Neuron (in vitro differentiated cells): Measurements from ENCODE around the gene CEP164.

Experiments used
- H2AFZ ChIP-seq: one replicate; pipeline ENCODE4 v1.6.1; 2013; ENCODE audit warnings: low read depth, mild to moderate bottlenecking, inconsistent platforms, low read length, moderate library complexity
- H3K27me3 ChIP-seq: one replicate; pipeline ENCODE4 v1.6.1; 2013; ENCODE audit warnings: low read length; ENCODE audit not compliant: insufficient read depth
- H3K36me3 ChIP-seq: one replicate; pipeline ENCODE4 v1.6.1; 2013; ENCODE audit warnings: low read length; ENCODE audit not compliant: insufficient read depth
- H3K4me1 ChIP-seq: one replicate; pipeline ENCODE4 v1.6.1; 2013; ENCODE audit warnings: low read length; ENCODE audit not compliant: insufficient read depth
- H3K4me3 ChIP-seq: 2 replicates; pipeline ENCODE4 v1.5.1; 2013; ENCODE audit warnings: mild to moderate bottlenecking, low read length, moderate library complexity
- H3K9me3 ChIP-seq: one replicate; pipeline ENCODE4 v1.6.1; 2013; ENCODE audit warnings: low read length

The CEP164 gene

DNA sequence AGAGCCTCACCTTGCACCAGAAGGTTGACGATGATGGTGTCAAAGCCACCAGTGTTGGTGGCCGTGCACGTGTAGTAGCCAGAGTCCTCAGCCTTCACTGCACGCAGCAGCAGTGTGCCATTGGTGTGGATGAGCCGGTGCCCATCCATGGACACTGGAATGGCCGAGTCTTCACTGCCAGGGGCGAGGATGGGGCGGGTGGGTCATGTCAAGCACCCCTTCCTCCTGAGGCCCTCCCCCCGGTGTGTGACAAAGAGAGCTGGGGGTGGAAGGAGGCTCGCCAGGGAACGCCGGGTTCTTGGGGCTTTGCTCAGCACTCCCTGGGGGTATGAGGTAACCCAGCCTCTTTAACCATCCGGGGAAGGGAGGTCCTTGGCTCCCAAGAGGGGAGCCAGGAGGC, 111.6 kb downstream of the CEP164 start:
- Histone ChIP-seq H2AFZ (no peak overlapping the region), H3K36me3 (no peaks in the 10 kb centered on the region), H3K9me3 (no peaks in the 10 kb centered on the region), H3K4me1 (peaks cover 6% of the 10 kb centered on the region), H3K4me3 (no peak overlapping the region), H3K27me3 (peaks cover 20% of the 10 kb centered on the region)

DNA sequence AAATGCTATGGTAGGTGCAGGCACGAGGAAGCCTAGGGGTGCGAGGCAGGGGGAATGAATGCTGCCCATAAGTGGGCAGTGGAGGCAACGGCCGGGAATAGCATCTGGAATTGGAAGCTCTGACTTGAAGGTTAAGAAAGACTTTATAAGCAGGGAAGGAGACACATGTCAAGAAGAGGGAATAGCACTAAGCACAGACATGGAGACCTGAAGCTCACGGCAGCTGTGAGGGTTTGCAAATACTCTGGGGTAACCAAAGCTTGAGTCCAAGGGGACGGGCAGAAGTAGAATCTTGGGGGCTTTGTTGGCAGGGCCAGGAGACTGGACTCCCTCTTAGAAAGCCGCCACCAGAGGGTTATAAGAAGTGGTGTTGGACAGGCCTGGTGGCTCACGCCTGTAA, 112.6 kb downstream of the CEP164 start:
- Histone ChIP-seq H3K9me3 (no peaks in the 10 kb centered on the region), H3K4me1 (peaks cover 15% of the 10 kb centered on the region), H3K36me3 (no peaks in the 10 kb centered on the region), H2AFZ (no peak overlapping the region), H3K27me3 (peaks cover 26% of the 10 kb centered on the region), H3K4me3 (no peak overlapping the region)

DNA sequence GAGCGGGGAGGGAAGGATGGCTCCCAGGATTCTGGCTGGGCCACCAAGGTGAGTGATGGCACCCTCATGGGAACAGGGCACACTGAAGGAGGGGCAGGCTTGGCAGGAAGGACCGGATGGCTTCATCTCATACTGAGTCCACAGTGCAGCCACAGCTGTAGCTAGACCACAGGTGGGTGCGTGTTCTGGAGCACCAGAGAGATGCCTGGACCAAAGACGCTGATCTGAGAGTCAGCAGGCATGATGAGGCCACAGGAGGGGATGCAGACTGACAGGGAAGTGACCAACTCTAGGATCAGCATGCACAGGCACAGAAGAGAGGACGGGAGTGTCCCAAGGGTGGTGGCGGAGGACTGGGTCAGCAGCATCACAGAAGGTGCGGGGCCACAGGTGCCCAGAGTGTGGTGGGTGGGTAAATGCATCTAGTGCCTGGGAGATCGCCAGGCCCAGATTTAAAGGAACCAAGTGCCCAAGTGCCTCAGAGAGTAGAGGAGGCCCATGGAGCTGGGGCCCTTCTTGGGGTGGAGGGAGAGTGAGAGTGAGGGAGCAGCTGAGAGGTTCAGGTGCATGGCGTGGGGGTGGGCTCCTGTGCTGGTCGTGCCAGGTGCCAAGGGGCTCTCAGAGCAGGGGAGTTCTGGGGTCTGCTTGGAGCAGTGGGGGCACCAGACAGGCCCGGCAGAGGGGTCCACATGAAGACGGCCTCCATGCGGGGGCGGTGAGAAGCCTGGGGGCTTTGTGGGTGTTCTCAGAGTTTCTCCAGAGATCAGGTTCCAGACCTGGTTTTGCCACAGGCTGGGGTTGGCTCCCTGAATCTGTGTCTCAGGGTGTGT, 113.7 kb downstream of the CEP164 start:
- Histone ChIP-seq H3K4me3 (no peak overlapping the region), H3K36me3 (no peaks in the 10 kb centered on the region), H3K9me3 (no peaks in the 10 kb centered on the region), H2AFZ (no peak overlapping the region), H3K27me3 (peaks cover 26% of the 10 kb centered on the region), H3K4me1 (peaks cover 16% of the 10 kb centered on the region)

DNA sequence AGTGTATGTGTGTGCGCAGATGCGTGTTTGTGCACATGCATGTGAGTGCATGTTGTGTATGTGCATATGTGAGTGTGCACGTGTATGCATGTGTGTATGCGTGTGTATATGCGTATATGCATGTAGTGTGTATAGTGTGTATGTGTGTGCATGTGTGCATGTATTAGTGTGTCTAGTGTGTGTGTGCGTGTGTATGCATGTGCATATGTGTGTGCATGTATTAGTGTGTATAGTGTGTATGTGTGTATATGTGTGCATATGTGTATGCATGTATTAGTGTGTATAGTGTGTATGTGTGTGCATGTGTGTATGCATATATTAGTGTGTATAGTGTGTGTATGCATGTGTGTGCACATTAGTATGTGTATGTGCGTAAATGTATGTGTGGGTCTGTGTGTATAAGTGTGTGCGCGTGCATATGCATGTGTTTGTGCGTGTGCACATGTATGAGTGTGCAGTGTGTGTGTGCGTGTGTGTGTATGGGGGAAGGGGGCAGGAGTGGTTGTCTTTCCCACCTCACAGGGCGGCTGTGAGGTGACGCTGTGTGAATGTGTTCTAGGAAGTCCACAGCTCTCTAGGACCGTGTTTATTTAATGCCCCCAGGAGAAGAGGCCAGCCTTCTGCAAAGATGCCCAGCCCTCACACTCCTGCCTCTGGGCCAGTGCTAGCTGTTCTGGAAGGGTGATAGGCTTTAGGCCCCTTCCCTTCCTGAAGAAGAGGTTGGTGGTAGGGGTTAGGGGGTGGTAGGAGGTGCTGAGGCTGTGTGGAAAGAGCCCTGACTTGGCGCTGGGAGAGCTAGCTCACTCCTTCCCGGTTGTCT, 114.6 kb downstream of the CEP164 start:
- Histone ChIP-seq H3K4me3 (no peak overlapping the region), H3K9me3 (no peaks in the 10 kb centered on the region), H2AFZ (no peak overlapping the region), H3K36me3 (no peaks in the 10 kb centered on the region), H3K4me1 (peaks cover 16% of the 10 kb centered on the region), H3K27me3 (peaks cover 22% of the 10 kb centered on the region)

DNA sequence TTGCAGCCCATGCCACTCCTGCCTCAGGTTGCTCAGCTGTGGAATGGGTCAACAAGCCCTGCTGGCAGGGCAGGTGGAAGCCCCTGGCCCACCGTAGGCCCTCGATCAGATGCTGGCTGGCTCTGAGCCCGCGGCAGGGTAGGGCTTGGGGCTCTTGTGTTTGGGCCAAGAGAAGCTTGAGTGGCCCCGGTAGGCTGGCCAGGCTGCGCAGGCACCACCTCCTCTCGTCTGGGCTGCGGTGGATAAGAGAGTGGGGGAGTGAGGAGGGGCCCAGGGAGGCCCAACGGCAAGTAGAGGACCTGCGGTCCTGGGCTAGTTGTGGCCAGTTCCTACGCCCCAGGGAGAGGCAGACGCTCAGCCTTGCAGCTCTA, 115.2 kb downstream of the CEP164 start:
- peaks cover 21% of the 10 kb centered on the region for H3K27me3 ChIP-seq
- H2AFZ ChIP-seq, result no peak overlapping the region
- no peaks in the 10 kb centered on the region for H3K36me3 ChIP-seq
- H3K4me3 ChIP-seq, result no peak overlapping the region
- H3K4me1 ChIP-seq, result peaks cover 16% of the 10 kb centered on the region
- no peaks in the 10 kb centered on the region for H3K9me3 ChIP-seq

DNA sequence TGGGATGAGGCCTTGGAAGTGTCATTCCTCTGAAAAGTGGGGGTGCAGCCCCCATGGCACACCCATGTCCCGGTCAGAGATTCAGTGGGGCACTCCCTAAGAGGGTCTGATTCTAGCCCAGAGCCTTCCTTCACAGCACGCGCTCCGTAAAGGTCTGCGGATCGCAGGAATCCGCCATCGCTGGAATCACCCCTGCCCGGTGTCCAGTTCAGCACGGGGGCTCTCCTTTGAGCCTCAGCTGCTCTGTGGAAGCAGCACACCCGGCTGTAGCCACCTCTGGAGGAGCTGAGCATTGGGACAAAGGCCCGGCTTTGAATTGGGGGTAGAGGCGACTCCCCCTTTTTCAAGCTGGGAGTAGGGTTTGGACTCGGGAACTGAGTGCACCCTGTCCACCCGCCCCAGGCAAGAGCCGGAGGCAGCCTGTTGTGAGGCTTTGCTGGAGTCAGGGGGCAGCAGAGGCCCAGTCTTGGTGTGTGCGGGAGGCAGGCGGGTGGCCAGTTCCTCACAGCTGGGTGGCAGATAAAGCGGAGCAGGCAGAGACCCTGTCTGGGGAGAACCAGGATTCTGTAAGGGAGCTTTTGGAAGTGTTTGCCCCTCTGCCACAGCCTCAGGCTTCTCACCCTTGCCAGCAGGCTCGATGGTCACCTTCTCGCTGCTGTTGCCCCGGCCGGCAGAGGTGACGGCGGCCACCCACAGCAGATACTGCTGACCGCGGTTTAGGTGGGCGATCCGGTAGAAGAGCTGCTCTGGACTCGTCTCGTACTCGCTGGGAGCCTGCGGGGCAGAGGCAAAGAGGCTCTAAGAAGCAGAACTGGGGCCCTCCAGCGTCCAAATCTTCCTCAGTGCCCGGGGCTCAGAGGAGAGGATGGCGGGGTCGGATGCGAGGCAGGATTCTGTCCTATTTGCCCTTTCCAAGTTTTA, 115.9 kb downstream of the CEP164 start:
- H3K4me3 ChIP-seq, result no peak overlapping the region
- H3K36me3 ChIP-seq, result no peaks in the 10 kb centered on the region
- peaks cover 16% of the 10 kb centered on the region for H3K4me1 ChIP-seq
- peaks cover 21% of the 10 kb centered on the region for H3K27me3 ChIP-seq
- H2AFZ ChIP-seq, result no peak overlapping the region
- no peaks in the 10 kb centered on the region for H3K9me3 ChIP-seq

DNA sequence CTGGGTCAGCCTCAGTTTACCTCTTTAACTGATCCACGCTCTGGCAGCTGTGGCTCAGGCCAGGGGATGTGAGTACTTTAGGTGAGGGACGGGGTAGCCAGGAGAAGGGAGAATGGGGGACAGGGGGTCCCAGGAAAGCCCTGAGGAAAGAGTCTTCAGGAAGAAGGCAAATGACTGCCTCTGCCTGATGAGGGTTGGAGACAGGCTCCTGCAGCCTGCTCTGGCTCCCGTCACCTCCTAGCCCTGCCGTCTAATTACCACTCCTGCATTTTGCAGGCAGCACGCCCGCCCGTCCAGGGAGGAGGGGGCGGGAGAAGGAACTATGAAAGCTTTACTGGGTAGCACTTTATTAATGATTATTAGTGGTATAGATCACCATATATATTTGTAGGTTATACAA, 116.6 kb downstream of the CEP164 start:
- Histone ChIP-seq H3K9me3 (no peaks in the 10 kb centered on the region), H3K4me3 (no peak overlapping the region), H3K4me1 (peaks cover 16% of the 10 kb centered on the region), H3K36me3 (no peaks in the 10 kb centered on the region), H3K27me3 (peaks cover 21% of the 10 kb centered on the region), H2AFZ (no peak overlapping the region)

DNA sequence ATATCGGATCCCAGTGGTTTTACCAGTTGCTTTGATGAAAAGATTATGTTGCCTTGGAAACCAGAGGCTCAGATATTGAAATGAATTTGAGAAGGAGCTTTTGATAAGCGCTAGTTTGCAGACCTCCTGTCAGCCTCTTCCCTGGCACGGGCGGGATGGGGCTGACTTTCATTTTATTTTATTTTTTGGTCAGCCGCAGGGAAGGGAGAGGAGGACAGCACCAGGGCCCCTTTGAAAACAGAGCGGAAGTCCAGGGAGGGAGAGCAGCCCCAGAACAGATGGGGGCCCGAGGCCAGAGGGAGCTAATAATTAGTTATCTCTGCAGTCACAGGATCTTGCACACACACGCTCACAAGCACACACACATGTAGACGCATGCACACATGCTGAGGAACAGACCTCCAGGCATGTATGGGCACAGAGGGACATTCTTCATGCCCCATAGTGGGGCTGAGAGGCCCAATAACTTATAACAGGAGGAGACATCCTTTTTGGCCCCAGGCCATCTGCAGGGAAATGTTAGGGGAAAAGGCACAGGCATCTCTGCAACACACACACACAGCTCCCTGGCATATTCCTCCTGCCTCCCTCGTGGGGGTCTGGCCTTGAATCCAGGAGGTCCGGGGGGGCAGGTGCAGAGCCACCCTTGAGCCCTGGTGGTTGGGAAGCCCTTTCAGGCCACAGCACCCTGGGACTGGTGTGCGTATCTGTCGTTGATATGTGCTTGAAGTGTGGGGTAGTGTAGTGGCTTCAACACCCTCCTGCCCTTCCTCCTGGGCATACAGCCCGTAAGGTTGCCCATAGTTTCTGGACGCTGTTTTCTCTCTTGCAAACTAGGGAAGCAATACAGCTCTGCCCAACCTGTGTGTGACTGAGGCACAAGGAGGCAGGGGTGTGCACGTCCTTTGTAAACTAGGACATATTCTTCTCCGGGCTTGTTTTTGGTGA, 117.3 kb downstream of the CEP164 start:
- Histone ChIP-seq H3K27me3 (peaks cover 15% of the 10 kb centered on the region), H3K9me3 (no peaks in the 10 kb centered on the region), H2AFZ (no peak overlapping the region), H3K4me1 (peaks cover 16% of the 10 kb centered on the region), H3K4me3 (no peak overlapping the region), H3K36me3 (no peaks in the 10 kb centered on the region)

DNA sequence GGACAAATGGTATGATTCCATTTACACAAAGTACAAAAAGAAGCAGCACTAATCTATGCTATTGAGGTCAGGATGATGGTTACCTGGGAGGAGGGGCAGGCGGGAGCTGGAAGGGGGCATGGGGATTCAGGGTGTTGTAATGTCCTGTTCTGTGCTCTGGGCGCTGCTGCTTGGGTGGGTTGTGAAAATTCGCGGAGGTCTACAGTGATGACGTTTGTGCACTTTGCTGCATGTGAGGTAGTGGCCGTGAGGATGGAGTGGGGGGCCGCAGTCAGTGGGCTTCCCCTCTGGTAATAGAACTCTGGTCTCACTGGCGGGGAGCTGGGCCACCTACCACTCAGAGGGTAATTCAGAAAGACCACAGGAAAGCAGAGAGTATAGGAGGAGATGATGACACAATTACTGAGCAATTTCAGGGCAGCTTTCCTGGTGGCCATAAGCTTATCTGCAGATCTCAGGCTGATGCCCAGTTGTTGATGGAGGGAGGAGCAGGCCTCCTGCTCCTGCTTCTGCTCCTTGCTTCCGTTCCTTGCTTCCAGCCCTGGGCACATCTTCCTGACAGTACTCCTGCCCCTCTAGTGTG, 121.5 kb downstream of the CEP164 start:
- Histone ChIP-seq H3K36me3 (no peaks in the 10 kb centered on the region), H3K27me3 (peaks cover 7% of the 10 kb centered on the region), H3K9me3 (no peaks in the 10 kb centered on the region), H3K4me1 (peaks cover 11% of the 10 kb centered on the region), H2AFZ (no peak overlapping the region), H3K4me3 (no peak overlapping the region)

DNA sequence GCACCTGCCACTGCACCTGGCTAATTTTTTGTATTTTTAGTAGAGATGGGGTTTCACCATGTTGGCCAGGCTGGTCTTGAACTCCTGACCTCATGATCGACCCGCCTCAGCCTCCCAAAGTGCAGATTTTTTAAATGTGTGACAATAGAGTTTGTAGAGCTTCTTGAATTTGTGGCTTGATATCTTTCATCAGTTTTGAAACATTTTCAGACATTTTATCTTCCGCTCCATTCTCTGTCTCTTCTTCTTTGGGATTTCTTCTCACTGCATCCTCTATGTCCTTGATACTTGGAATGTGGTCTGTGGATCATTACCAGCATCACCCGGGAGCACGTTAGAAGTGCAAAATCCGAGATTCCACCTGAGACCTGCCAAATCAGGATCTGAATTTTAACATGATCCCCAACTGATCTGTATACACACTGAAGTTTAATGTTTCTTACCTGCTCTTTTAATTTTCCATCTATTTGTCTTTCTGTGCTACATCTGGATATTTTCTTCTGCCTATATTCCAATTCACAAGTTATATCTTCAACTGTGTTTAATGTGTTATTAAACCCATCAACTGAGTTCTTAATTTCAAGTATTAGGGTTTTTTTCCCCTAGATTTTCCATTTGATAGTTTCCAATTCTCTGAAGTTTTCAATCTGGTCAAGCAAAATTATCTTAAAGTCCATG, 126.4 kb downstream of the CEP164 start:
- no peaks in the 10 kb centered on the region for H3K36me3 ChIP-seq
- no peaks in the 10 kb centered on the region for H3K9me3 ChIP-seq
- no peaks in the 10 kb centered on the region for H3K4me1 ChIP-seq
- H3K4me3 ChIP-seq, result no peak overlapping the region
- peaks cover 9% of the 10 kb centered on the region for H3K27me3 ChIP-seq
- no peak overlapping the region for H2AFZ ChIP-seq

DNA sequence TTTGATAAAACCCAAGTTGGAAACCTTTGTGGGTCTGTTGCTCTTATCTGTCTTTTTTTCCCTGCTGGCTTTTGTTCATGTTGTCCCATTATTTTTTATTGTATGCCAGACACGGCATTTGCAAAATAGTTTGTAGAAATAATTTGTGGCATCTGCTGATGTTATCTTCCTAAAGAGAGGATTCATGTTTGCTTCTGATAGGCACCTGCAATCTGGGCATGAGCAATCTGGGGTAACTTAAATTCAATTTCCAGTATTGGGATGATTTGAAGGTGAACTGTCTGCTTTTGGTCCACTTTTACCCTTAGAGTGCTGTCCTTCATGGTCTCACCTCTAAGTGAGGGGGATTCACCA, 126.9 kb downstream of the CEP164 start:
- H3K9me3 ChIP-seq, result no peaks in the 10 kb centered on the region

More for the DNA sequence above, 126.9 kb downstream of the CEP164 start:
- Histone ChIP-seq H2AFZ (no peak overlapping the region), H3K4me3 (no peak overlapping the region), H3K36me3 (no peaks in the 10 kb centered on the region), H3K27me3 (peaks cover 9% of the 10 kb centered on the region), H3K4me1 (no peaks in the 10 kb centered on the region)
